NCI-H82 (cell line): ENCODE results near the gene ATP8B4.
A peak's percentile ranks its signal among the peaks of the same experiment; 100 is the strongest.

ENCODE experiments used
- DNase-seq: peaks from one replicate; lab custom pipeline; 2025; lab: John Stamatoyannopoulos, UW

ATP8B4 gene

DNA sequence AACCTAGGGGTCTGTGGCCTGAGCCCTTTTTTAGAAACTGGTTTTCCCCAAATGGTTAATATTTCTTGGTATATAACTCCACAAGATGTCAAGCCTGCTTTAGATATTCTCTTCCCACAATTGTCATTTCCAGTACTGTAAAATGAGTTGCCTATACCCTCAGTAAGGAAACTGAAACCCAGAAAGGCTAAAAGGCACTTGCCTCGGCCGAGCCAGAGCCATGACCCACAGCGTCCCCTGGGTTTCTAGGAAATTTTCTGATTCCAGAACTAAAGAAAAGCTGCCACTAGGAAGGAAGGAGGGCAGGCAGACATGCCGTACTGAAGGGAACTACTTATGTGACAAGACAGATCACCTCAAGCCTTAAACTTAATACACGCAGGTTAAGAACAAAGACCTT is 59.1 kb downstream of the ATP8B4 start:
- DNase-seq, result no peak

DNA sequence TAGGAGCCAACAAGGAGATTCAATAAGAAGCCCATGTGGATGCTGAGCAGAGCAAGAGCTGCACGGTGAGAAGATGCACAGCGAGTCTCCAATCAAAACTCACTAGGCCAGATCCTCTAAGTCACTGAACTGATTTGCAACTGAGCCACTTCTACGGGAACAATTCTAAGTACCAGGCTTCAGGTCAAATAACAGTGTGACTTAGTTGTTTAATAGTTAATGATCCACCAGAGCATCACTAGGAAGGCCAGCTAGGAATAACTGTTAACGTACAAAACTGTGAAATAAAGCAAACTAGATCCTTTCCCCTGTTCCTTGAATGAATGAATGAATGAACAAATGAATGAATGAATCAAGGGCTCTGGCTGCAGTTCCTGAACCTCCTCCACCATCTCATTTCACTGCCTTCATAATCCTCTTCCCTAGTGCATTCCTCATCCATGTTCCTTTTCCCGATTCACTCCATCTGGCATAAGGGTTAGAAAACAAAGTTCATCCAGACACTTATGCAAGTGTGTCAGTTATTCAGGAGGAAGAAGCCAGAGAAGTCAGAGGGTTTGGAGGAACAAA is 59.7 kb downstream of the ATP8B4 start:
- no peak for DNase-seq

DNA sequence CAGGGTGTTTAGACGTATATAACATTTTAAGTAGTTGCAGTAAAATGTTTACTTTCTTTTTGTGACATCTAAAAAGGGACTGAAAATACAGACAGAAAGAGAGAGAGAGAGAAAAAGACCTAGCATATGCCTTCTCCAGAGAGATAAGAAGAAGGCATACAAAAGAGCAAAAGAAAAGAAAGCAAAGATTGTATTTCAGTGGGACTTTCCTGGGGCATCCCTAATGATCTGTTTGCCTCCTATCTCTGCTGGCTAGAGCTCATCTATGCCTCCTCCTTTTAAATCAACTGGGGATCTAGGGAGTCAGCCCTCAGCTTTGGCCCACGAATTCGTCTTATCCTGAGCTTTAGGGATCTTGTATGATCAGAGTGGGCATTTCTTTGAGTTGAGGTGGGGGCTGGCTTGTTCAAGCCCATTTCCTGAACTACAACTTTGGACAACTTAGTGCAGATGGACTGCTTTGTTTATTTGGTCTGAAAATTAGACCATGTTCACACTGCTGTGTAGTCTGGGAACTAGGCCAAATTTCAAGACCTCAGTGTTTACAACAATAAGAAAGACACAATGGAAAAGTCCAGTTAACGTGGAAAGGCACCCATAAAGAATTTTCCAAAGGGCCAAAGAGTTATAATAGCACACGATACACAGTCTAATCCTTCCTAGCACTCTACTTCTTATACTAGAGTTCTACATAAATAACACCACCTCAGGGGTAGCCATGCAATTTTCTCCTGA is 61.0 kb downstream of the ATP8B4 start:
- no peak for DNase-seq

DNA sequence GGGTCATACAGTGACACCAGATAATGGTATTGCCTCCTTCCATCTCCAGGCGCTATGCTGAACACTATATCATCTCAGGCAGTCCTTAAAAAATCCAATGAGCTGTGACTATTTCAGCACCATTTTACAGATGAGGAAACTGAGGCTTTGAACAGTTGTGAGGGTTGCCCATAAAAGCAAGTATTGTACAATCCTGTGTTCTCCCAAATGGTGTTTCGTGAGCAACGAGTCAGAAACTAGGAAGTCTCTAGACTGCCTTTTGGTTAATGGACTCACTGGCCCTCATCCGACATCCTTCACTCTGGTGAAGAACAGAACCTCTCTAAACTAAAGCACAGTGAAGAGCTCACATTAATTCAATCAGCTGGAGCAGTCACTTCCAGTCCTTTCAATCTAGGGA is 61.8 kb downstream of the ATP8B4 start:
- no peak for DNase-seq

DNA sequence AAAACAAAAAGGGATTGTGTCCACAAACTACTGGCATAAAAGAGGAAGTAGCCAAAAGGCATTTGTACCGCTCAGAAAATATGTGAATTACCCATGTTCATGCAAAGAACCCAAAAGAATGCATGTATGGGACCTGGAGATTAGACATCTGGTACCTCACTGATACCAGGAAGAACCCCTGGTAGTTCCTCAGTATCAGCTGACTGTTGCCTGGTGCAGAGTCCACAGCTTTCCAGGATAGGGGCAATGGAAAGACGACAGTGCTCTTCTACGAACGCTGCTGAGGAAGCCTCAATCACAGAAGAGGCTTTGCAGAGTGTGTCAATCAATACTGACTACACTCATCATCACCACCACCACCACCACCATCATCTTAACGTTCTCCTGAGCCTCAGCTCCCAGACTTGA is 63.3 kb downstream of the ATP8B4 start:
- DNase-seq, result no peak

GRCh38 chr15:50055332-50055731 is 63.7 kb downstream of the ATP8B4 start:
- DNase-seq, result no peak

DNA sequence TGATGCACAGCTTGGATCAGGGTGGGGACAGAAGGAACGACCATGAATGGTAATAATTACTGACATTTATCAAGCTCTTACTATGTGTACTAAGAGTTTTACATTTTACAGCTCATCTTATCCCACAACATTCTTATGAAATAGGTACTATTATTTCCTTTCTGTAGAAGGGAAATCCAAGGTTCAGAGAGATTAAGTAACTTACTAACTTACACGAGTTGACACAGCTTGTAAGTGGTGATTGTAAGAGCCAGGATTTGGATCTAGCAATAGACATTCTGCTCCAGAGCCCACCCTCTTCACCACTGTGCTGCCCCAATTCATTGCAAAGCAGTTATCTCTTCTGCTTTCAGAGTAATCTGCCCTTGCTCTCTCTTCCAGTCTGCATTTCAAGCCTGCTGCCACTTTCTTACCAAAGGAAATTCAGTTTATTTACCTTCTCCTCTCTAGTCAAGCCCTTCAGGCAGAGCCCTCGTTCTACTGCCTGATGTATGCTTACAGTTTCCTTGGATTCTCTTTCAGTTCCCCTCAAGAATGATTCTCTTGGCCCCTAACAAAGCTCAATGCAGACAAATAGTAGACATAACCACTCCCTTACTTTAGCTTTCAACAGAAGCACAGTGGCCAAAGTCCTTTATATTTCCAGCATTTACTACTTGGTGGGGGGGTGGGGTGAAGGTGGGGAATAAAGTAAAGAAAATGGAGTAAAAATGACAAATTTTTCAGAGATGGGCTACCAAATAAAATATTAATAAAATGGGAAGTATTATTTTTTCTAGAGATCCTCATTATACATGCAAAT is 65.8 kb downstream of the ATP8B4 start:
- no peak for DNase-seq

GRCh38 chr15:50051811-50052419 is 67.1 kb downstream of the ATP8B4 start:
- DNase-seq, result peak; percentile 63

DNA sequence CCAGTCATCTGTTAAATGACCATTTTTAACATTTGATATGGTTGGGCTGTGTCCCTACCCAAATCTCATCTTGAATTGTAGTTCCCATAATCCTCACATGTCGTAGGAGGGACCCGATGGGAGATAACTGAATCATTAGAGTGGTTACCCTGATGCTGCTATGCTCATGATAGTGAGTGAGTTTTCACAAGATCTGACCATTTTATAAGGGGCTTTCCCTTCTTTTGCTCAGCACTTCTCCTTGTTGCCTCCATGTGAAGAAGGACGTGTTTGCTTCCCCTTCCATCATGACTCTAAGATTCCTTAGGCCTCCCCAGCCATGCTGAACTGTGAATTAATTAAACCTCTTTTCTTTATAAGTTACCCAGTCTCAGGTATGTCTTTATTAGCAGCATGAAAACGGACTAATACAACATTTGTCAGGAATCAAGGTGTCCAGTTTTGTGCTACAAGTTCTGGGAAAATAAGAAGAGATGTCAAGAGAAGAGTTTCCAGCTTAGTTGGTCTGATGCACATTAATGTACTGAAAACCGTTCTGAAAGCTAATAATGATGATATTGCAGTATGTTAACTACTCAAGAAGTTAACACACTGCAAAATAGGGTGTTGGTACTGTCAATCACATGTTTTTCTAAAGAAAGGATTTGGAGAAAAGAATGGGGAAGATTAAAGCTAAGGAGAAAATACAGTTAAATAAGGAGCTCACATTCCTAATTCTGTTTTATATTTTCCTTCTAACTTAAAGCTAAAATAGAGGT is 67.9 kb downstream of the ATP8B4 start:
- DNase-seq, result no peak

DNA sequence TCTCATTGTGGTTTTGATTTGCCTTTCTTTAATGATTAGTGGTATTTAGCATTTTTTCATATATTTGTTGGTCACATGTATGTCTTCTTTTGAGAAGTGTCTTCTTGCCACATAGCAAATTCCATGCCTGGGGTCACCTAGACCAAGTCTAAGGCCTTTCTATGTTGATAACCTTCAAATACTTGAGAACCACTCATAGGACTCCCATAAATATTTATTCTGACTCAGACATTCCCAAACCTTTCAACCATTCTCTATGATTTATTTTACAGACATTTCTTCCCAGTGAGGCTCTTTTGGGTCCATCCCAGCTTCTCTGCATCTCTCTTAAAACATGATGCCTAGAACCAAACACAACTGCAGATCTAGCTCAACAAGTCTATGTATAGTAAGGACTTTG is 69.2 kb downstream of the ATP8B4 start:
- DNase-seq, result no peak

GRCh38 chr15:50046867-50047266 is 72.2 kb downstream of the ATP8B4 start:
- no peak for DNase-seq

DNA sequence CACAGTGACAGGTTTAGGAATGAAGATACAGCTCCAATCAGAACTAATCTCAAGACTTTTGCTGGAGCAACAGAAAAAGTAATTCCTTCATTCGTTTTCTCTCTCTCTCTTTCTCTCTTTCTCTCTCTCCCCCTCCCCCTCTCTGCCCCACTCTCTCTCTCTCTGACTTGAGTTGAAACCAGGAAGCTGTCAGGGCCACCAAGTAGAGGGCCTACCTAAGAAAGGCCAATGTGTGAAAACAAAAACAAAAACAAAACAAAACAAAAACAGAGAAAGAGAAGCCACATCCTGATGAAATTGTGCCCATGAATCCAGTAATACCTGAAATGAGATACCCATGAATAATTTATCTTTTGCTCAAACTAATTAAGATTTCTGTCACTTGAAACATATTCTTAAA is 72.9 kb downstream of the ATP8B4 start:
- no peak for DNase-seq

- DNase-seq, result no peak
Measured at GRCh38 chr15:50044904-50045303, 74.1 kb downstream of the ATP8B4 start.

GRCh38 chr15:50044406-50044805 is 74.6 kb downstream of the ATP8B4 start:
- DNase-seq, result no peak

GRCh38 chr15:50042775-50043174 is 76.3 kb downstream of the ATP8B4 start:
- no peak for DNase-seq

- no peak for DNase-seq
Measured at GRCh38 chr15:50030456-50030855, 88.6 kb downstream of the ATP8B4 start.

DNA sequence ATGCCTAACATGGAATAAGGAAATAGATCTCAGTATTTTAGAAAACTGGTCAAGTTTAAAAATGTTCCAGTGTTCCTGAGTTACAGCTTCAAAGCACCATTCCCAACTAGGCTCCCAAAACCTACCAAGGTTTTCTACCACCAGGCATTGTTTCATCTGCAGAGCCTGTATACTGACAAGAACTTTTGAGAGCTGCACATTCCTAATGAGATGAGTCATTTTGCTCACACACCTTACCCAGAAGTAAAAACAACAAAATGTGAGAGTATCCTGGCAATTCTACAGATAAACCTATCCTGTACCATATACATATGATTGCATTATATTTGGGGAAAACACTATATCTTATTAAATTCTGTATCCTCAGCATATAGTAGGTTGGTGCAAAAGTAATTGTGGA is 90.7 kb downstream of the ATP8B4 start:
- no peak for DNase-seq

GRCh38 chr15:50024281-50024680 is 94.8 kb downstream of the ATP8B4 start:
- DNase-seq, result no peak

- no peak for DNase-seq
Measured at GRCh38 chr15:50018491-50018890, 100.5 kb downstream of the ATP8B4 start.

DNA sequence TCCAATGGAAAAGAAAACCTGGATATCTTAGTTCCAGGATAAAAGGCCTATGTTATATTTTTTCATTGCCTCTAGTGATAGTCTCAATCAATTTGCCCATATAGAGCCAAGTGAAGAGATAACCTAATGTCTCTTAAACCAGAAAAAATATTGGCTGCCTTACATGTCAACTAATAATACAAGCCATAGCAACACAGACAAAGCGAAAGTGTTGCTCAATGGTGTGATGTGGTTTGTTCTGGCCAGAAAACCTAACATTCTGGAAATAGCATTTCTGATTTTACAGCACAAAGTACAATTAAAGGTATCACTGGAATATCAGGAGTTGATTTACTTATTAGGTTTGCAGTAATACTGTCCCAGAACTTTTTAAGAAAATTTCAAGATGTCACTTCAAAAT is 101.5 kb downstream of the ATP8B4 start:
- DNase-seq, result no peak

GRCh38 chr15:50016951-50017350 is 102.1 kb downstream of the ATP8B4 start:
- no peak for DNase-seq

- no peak for DNase-seq
Measured at GRCh38 chr15:50012790-50013189, 106.2 kb downstream of the ATP8B4 start.
